Fibroblast of skin of left biceps (primary cell): Measurements from ENCODE around the gene LRRC14B.
"Not testable (repeated sequence)": the region's sequence is repeated elsewhere in the genome, so short reads cannot be mapped to it uniquely, and the experiment has no call there.

Source experiments
- DNase-seq, 2 experiments: peaks; one replicate each; pipeline ENCODE4 v3.0.0-alpha.2; 2013; ENCODE audit warnings: low read depth in 2 of 2

Gene LRRC14B

DNA sequence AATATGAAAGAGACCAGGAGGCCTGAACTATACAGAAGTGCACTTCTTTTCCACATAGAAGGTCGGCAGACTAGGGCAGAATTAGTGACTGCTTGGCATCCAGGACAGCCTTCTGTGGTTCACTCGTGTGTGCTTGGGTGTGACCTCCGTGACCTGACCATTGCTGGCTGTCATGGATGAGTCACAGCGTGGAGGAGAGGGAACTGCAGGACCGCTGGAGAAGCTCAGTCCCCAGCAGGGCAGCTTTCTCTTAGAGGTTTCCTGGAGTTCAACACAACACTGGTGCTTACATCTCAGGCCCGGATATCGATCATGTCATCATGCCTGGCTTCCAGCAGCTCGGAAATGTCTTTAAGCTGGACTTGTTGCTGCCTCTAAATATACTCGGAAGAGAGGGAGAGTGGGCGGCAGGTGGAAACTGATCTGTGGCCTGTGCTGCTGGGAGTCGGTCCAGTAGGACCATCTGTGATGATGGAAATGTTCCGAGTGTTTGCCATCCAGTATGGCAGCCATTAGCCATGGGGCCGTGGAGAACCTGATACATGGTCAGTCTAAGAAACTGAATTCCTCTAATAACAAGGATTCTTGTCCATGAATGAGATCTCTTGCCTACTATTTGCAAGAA is 49.9 kb downstream of the LRRC14B start:
- not testable (repeated sequence) for DNase-seq

DNA sequence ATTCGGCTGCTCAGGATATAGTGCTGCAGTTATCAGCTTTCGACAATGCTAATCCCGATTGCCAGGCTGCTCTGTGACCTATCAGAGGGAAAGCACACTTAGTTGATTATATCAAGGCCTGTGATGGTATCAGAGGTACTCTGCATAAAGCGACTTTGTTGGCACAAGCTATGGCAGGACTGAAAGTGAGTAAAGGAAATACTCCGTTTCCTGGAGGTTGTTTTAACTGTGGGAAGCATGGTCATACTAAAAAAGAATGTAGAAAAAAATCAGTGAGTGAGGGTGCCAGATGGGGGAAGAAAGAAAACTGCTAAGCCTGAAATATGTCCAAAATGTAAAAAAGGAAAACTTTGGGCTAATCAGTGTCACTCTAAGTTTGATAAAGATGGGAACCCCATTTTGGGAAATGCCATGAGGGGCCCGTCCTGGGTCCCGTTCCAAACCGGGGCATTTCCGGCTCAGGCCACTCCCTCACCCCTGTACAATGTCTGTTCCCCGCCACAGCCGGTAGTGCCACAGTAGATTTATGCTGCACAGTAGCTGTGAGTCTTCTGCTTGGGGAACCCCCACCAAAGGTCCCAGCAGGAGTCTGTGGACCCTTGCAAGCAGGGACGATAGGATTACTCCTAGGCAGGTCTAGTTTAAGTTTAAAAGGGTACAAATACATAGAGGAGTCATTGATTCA is 52.5 kb downstream of the LRRC14B start:
- DNase-seq, result not testable (repeated sequence)

DNA sequence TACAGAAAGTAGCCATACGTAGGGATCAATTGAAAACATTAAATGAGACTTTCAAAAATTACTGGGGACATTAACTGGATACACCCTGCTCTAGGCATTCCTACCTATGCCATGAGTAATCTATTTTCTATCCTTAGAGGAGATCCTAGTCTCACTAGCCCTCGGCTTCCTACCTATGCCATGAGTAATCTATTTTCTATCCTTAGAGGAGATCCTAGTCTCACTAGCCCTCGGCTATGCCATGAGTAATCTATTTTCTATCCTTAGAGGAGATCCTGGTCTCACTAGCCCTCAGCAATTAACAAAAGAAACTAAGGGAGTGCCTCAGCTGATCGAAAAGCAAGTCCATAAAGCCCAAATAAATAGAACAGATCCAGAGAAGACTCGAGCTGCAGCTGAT is 54.4 kb downstream of the LRRC14B start:
- not testable (repeated sequence) for DNase-seq
